ENCODE data around the gene PSMB3. TPM values are rescaled to one million over a fixed set of nuclear protein-coding genes. Genes with fewer than 3 reads are reported as not detected.

Gene PSMB3
- total and polyA plus RNA-seq, 5 donors from 2014 or later = 107 to 589 (median 492) TPM

GRCh38 chr17:38750312-38751121 lies 2.0 kb upstream of the PSMB3 start:
- ATAC-seq (ENCODE audit: low read depth in 2 of 2) = no peak
- Mint-ChIP-seq H3K36me3 (peaks cover 22% of the 10 kb centered on the region), H3K4me3 (peak overlapping the region; percentile 90 to 100 (median 98)), H3K27me3 (peaks cover 47% of the 10 kb centered on the region), H3K27ac (peak overlapping the region; percentile 72 to 99 (median 93)), H3K4me1 (peaks cover 7 to 69% (median 28%) of the 10 kb centered on the region in 4 donors), H3K9me3 (peaks cover 0 to 3% (median 0%) of the 10 kb centered on the region in 7 donors)
- DNase-seq = peak in 1 of 3 donors; percentile 29
- H3K9me3 ChIP-seq (ENCODE audit: control insufficient read depth in 2 of 2, low read length in 2 of 2) = no peaks in the 10 kb centered on the region
- H3K4me3 ChIP-seq (ENCODE audit: low read depth, low read length) = peak overlapping the region; percentile 88
- H3K36me3 ChIP-seq (ENCODE audit: control insufficient read depth, insufficient read depth, low read length) = peaks cover 8% of the 10 kb centered on the region
- H3K27ac ChIP-seq (ENCODE audit: insufficient read depth, low read length, poor library complexity, severe bottlenecking) = no peak overlapping the region
- H3K27me3 ChIP-seq (ENCODE audit: control insufficient read depth, insufficient read depth, low read length) = peaks cover 20% of the 10 kb centered on the region
- H3K4me1 ChIP-seq (ENCODE audit: control insufficient read depth, insufficient read depth, low read length, poor library complexity, severe bottlenecking) = peaks cover 60% of the 10 kb centered on the region

DNA sequence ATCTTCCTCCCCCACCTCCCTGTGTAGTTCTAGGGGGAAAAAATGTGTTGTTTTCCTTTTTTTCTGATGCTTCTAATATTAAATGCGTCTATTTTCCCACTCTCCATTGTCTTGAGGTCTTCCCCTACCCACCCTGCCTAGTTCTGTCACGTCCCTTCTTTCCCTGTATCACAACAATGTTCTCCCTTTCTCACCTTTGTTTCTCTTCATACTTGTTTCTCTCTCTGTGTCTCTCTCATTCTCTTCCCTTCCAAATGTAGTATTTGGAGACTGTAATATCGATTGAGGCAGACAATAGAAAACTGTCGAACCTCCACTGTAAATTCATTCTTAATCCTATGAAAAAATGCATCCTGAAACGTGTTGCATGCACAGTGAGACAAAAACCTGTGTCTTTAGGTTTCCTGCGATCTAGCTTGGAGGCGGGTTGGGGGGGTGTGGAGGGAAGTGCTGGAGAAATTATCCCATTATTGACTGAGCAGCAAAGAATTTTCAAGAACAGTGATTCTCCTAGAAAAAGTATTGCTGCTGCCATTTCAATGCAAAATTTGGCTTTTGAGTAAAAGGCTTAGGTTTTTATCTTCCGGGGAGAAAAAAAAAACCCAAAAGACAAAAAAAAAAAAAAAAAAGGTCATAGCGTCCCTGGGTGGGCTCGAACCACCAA lies 1.3 kb upstream of the PSMB3 start:
- Histone ChIP-seq H3K27ac (ENCODE audit: insufficient read depth, low read length, poor library complexity, severe bottlenecking) (peak overlapping the region; percentile 88), H3K9me3 (ENCODE audit: control insufficient read depth in 2 of 2, low read length in 2 of 2) (no peaks in the 10 kb centered on the region), H3K27me3 (ENCODE audit: control insufficient read depth, insufficient read depth, low read length) (peaks cover 18% of the 10 kb centered on the region), H3K4me1 (ENCODE audit: control insufficient read depth, insufficient read depth, low read length, poor library complexity, severe bottlenecking) (peaks cover 60% of the 10 kb centered on the region), H3K36me3 (ENCODE audit: control insufficient read depth, insufficient read depth, low read length) (peaks cover 15% of the 10 kb centered on the region), H3K4me3 (ENCODE audit: low read depth, low read length) (peak overlapping the region; percentile 88)
- peaks cover 40% of the 10 kb centered on the region for H3K27me3 Mint-ChIP-seq
- H3K9me3 Mint-ChIP-seq = peaks cover 0 to 3% (median 0%) of the 10 kb centered on the region in 7 donors
- H3K4me1 Mint-ChIP-seq = peaks cover 7 to 73% (median 30%) of the 10 kb centered on the region in 4 donors
- no peak for ATAC-seq (ENCODE audit: low read depth in 2 of 2)
- H3K27ac Mint-ChIP-seq = peak overlapping the region; percentile 93 to 99 (median 98)
- peaks cover 25% of the 10 kb centered on the region for H3K36me3 Mint-ChIP-seq
- no peak for DNase-seq
- peak overlapping the region; percentile 90 to 100 (median 98) for H3K4me3 Mint-ChIP-seq

- peak; percentile 19 to 23 for ATAC-seq (ENCODE audit: low read depth in 2 of 2)
- H3K27me3 ChIP-seq (ENCODE audit: control insufficient read depth, insufficient read depth, low read length) = peaks cover 13% of the 10 kb centered on the region
- Mint-ChIP-seq H3K27ac (peak overlapping the region; percentile 93 to 99 (median 98)), H3K36me3 (peaks cover 24% of the 10 kb centered on the region), H3K4me1 (peaks cover 7 to 69% (median 28%) of the 10 kb centered on the region in 4 donors), H3K27me3 (peaks cover 34% of the 10 kb centered on the region), H3K9me3 (peaks cover 0 to 3% (median 0%) of the 10 kb centered on the region in 7 donors), H3K4me3 (peak overlapping the region; percentile 90 to 100 (median 98))
- DNase-seq = peak; percentile 59 to 87 (median 85)
- peaks cover 20% of the 10 kb centered on the region for H3K36me3 ChIP-seq (ENCODE audit: control insufficient read depth, insufficient read depth, low read length)
- H3K4me3 ChIP-seq (ENCODE audit: low read depth, low read length) = peak overlapping the region; percentile 88
- no peaks in the 10 kb centered on the region for H3K9me3 ChIP-seq (ENCODE audit: control insufficient read depth in 2 of 2, low read length in 2 of 2)
- peak overlapping the region; percentile 88 for H3K27ac ChIP-seq (ENCODE audit: insufficient read depth, low read length, poor library complexity, severe bottlenecking)
- peaks cover 60% of the 10 kb centered on the region for H3K4me1 ChIP-seq (ENCODE audit: control insufficient read depth, insufficient read depth, low read length, poor library complexity, severe bottlenecking)
Measured at GRCh38 chr17:38751808-38752307, 683 bp upstream of the PSMB3 start.

DNA sequence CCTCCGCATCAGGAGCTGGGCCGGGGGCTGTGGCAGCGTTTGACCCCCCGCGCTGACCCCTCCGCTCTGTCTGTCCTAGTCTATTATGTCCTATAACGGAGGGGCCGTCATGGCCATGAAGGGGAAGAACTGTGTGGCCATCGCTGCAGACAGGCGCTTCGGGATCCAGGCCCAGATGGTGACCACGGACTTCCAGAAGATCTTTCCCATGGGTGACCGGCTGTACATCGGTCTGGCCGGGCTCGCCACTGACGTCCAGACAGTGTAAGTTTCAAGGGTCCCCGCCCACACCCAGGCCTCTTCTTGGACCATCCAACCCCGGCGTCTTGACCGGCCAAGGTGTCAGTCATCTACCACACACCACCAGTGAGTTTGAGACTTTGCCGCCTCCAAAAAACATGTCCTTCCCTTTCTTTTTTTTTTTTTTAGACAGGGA lies 548 bp downstream of the PSMB3 start:
- H3K4me3 Mint-ChIP-seq = peak overlapping the region; percentile 90 to 100 (median 98)
- H3K27ac ChIP-seq (ENCODE audit: insufficient read depth, low read length, poor library complexity, severe bottlenecking) = peak overlapping the region; percentile 88
- H3K36me3 Mint-ChIP-seq = peaks cover 24% of the 10 kb centered on the region
- H3K4me1 ChIP-seq (ENCODE audit: control insufficient read depth, insufficient read depth, low read length, poor library complexity, severe bottlenecking) = peaks cover 49% of the 10 kb centered on the region
- H3K27ac Mint-ChIP-seq = peak overlapping the region; percentile 93 to 99 (median 98)
- H3K36me3 ChIP-seq (ENCODE audit: control insufficient read depth, insufficient read depth, low read length) = peaks cover 26% of the 10 kb centered on the region
- H3K4me1 Mint-ChIP-seq = peaks cover 7 to 66% (median 27%) of the 10 kb centered on the region in 4 donors
- H3K9me3 ChIP-seq (ENCODE audit: control insufficient read depth in 2 of 2, low read length in 2 of 2) = no peaks in the 10 kb centered on the region
- H3K9me3 Mint-ChIP-seq = peaks cover 0 to 3% (median 0%) of the 10 kb centered on the region in 7 donors
- DNase-seq (no peak), ATAC-seq (ENCODE audit: low read depth in 2 of 2) (no peak)
- H3K4me3 ChIP-seq (ENCODE audit: low read depth, low read length) = peak overlapping the region; percentile 88
- H3K27me3 Mint-ChIP-seq = peaks cover 32% of the 10 kb centered on the region
- peaks cover 13% of the 10 kb centered on the region for H3K27me3 ChIP-seq (ENCODE audit: control insufficient read depth, insufficient read depth, low read length)

DNA sequence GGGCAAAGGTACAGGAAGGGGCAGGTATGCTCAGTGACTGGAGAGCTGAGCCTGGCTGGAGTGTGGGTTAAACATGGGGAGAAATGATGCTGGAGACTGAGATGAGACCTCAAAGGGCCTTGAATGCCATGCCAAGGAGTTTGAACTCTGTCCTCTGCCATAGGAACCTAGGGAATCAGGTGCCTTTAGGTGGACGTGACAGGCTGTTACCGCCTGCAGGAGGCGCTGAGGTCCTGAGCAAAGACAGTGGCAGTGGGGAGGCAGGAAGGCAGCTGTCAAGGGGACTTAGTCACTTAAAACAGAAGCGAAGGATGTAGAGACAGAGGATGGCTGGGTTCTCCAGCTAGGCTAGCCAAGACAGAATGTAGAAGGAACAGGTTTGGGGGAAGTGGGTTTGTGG lies 9.1 kb downstream of the PSMB3 start:
- Mint-ChIP-seq H3K27me3 (no peaks in the 10 kb centered on the region), H3K4me1 (peaks cover 0 to 16% (median 6%) of the 10 kb centered on the region in 4 donors), H3K36me3 (peaks cover 41% of the 10 kb centered on the region), H3K9me3 (no peaks in the 10 kb centered on the region), H3K27ac (peak overlapping the region in 1 of 3 donors; percentile 84), H3K4me3 (no peak overlapping the region)
- Histone ChIP-seq H3K9me3 (ENCODE audit: control insufficient read depth in 2 of 2, low read length in 2 of 2) (no peaks in the 10 kb centered on the region), H3K36me3 (ENCODE audit: control insufficient read depth, insufficient read depth, low read length) (peaks cover 78% of the 10 kb centered on the region), H3K4me1 (ENCODE audit: control insufficient read depth, insufficient read depth, low read length, poor library complexity, severe bottlenecking) (no peaks in the 10 kb centered on the region), H3K27ac (ENCODE audit: insufficient read depth, low read length, poor library complexity, severe bottlenecking) (no peak overlapping the region), H3K4me3 (ENCODE audit: low read depth, low read length) (no peak overlapping the region), H3K27me3 (ENCODE audit: control insufficient read depth, insufficient read depth, low read length) (no peaks in the 10 kb centered on the region)
- ATAC-seq (ENCODE audit: low read depth in 2 of 2) (peak; percentile 45 to 55), DNase-seq (peak in 2 of 3 donors; percentile 31 to 56)

DNA sequence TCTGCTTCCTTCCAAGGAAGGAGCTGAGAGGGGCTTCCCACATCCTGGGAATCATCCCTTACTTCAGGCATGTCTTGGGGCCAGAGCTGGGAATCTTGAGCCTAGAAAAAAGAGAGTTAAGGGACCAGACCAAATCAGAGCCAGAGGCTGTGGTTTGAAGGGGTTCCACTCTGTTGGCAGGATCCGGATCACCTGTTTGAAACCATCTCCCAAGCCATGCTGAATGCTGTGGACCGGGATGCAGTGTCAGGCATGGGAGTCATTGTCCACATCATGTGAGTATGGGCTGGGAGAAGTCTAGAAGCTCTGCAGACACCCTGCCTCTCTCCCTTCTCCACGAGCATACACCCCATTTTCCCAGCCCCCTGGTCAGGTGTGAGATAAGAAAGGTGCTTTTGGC lies 9.7 kb downstream of the PSMB3 start:
- Mint-ChIP-seq H3K4me1 (peaks cover 0 to 16% (median 6%) of the 10 kb centered on the region in 4 donors), H3K4me3 (no peak overlapping the region), H3K27ac (no peak overlapping the region), H3K27me3 (no peaks in the 10 kb centered on the region), H3K9me3 (no peaks in the 10 kb centered on the region), H3K36me3 (peaks cover 41% of the 10 kb centered on the region)
- Histone ChIP-seq H3K27me3 (ENCODE audit: control insufficient read depth, insufficient read depth, low read length) (no peaks in the 10 kb centered on the region), H3K4me1 (ENCODE audit: control insufficient read depth, insufficient read depth, low read length, poor library complexity, severe bottlenecking) (no peaks in the 10 kb centered on the region), H3K36me3 (ENCODE audit: control insufficient read depth, insufficient read depth, low read length) (peaks cover 82% of the 10 kb centered on the region), H3K27ac (ENCODE audit: insufficient read depth, low read length, poor library complexity, severe bottlenecking) (no peak overlapping the region), H3K4me3 (ENCODE audit: low read depth, low read length) (no peak overlapping the region), H3K9me3 (ENCODE audit: control insufficient read depth in 2 of 2, low read length in 2 of 2) (no peaks in the 10 kb centered on the region)
- no peak for DNase-seq
- ATAC-seq (ENCODE audit: low read depth in 2 of 2) = no peak

- no peak for ATAC-seq (ENCODE audit: low read depth in 2 of 2)
- H3K4me1 ChIP-seq (ENCODE audit: control insufficient read depth, insufficient read depth, low read length, poor library complexity, severe bottlenecking) = no peaks in the 10 kb centered on the region
- H3K27me3 ChIP-seq (ENCODE audit: control insufficient read depth, insufficient read depth, low read length) = no peaks in the 10 kb centered on the region
- H3K27me3 Mint-ChIP-seq = no peaks in the 10 kb centered on the region
- peaks cover 92% of the 10 kb centered on the region for H3K36me3 ChIP-seq (ENCODE audit: control insufficient read depth, insufficient read depth, low read length)
- H3K27ac Mint-ChIP-seq = peak overlapping the region in 1 of 3 donors; percentile 67
- peaks cover 50% of the 10 kb centered on the region for H3K36me3 Mint-ChIP-seq
- no peak for DNase-seq
- peaks cover 0 to 7% (median 6%) of the 10 kb centered on the region in 4 donors for H3K4me1 Mint-ChIP-seq
- H3K9me3 ChIP-seq (ENCODE audit: control insufficient read depth in 2 of 2, low read length in 2 of 2) = no peaks in the 10 kb centered on the region
- no peak overlapping the region for H3K4me3 ChIP-seq (ENCODE audit: low read depth, low read length)
- H3K9me3 Mint-ChIP-seq = no peaks in the 10 kb centered on the region
- H3K27ac ChIP-seq (ENCODE audit: insufficient read depth, low read length, poor library complexity, severe bottlenecking) = no peak overlapping the region
- H3K4me3 Mint-ChIP-seq = no peak overlapping the region
Measured at GRCh38 chr17:38766341-38766740, 13.8 kb downstream of the PSMB3 start.
